SHP77 (cell line): ENCODE results near the gene SCGB3A1.

Source experiments
- DNase-seq, 2 experiments: peaks; one replicate each; lab custom pipeline; 2025; lab: John Stamatoyannopoulos, UW

The SCGB3A1 gene, protein sequence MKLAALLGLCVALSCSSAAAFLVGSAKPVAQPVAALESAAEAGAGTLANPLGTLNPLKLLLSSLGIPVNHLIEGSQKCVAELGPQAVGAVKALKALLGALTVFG

DNA sequence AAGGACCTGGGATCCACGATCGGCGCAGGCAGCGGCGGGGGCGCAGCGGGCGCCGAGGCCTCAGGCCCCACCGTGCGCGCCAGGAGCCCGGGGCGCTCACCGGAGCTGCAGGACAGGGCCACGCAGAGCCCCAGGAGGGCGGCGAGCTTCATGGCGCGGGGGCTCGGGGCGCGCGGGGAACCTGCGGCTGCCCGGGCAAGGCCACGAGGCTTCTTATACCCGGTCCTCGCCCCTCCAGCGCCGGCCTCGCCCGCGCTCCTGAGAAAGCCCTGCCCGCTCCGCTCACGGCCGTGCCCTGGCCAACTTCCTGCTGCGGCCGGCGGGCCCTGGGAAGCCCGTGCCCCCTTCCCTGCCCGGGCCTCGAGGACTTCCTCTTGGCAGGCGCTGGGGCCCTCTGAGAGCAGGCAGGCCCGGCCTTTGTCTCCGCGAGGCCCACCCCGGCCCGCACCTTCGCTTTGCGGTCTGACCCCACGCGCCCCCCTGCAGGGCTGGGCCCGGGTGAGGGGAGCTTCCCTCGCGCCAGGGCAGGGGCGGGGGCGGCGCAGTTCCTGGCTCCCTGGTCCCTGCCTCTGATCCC is at the start of gene SCGB3A1:
SCGB3A1 (minus strand) TSS at position 189 of the 577 bp plus-strand sequence; CDS start at position 152, 37 bp downstream.
- no peak for DNase-seq

DNA sequence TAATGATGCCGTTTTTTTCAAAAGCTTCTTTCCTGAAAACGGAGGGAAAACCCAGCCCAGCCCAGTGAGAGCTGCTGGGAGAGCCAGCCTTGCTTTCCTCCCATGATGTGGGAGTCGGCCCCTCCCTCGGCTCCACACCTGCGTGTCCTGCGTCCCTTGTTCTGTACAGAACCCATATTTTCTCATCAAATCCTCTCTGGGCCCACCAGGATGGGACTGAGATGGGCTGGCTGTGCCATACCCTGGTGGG is 49.2 kb upstream of the SCGB3A1 start:
- no peak for DNase-seq

DNA sequence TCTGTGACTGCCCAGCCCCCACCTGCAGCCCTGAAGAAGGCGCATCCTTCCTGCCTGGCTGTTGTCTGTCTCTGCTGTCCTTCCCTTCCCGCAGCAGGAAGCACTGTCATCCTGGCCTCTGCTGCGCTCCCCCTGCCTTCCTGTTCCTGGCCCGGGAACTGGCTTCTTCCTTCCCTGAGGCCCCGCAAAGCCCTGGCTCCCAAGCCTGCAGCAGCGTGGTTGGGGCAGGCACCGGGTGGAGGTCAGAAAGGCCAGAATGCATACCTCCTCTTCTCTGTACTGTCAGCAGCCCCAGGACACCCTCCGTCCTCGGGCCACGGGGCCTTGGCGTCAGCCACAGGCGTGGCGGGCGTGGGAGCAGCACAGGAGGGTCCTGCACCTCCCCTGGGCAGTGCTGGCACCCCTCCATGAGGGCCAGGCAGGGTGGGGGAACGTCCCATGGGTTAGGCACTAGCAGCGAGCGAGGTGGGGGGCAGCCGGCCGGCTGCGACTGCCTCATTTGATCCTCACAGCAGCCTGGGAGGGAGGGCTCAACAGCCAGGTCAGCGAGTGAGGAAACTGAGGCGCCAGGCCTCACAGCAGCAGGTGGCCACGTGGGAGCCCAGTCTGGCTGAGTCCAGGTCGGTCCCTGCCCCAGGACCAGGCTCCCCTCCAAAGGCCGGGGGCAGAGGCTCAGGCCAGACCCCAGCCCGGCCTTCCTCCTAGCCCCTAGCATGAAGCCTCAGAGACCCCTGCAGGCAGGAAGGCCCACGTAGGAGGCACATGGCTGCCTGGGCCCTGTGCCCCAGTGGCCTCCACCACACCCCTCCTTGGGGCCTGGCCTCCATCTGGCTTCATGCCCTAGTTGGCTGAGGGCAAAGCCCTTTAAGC is 48.7 kb upstream of the SCGB3A1 start:
- no peak for DNase-seq

DNA sequence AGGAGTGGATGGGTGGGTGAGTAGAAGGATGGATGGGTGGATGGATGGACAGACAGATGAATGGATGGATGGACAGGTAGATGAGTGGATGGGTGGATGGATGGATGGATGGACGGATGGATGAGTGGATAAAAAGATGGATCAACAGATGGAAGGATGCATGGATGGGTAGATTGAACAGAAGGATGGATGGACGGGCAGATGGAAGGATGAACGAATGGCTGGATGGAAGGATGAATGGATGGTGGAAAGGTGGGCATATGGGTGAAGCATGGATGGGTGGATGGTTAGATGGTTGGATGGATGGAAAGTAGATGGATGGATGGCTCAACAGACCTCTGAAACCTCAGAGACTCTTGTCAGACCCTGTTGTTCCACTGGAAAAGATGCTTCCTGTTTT is 48.0 kb upstream of the SCGB3A1 start:
- DNase-seq = no peak

DNA sequence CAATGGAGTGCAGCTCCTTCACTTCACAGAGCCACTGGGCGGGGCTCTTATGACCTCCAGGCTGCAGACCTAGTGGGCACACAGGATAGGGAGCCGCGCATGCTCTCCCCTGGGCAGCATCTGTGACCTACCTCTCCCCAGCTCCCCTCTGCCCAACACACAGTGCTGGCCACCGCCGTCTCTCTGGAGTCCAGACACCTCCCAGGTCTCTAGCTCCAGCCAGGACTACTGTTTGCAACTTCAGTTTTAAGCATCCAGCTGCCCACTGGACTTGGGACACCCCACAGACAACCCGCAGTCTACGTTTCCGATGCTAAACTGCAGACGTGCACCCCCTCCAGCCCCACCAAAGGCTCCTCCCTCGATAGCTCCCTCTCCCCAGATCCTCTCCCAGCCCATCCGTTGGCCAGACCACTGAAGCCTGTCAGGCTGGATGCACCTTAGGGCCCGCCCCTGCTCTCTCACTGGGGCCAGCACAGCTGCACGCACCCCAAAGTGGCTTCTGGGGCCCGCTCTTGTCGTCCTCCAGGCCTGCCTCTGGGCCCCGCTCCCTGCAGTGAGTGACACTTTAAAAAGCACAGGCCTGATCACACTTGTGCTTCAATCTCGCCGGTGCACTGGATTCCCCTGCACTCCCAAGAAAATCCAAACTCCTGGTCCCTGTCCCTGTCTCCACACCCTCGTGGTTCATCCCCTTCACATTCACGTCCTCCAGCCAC is 46.8 kb upstream of the SCGB3A1 start:
- no peak for DNase-seq

DNA sequence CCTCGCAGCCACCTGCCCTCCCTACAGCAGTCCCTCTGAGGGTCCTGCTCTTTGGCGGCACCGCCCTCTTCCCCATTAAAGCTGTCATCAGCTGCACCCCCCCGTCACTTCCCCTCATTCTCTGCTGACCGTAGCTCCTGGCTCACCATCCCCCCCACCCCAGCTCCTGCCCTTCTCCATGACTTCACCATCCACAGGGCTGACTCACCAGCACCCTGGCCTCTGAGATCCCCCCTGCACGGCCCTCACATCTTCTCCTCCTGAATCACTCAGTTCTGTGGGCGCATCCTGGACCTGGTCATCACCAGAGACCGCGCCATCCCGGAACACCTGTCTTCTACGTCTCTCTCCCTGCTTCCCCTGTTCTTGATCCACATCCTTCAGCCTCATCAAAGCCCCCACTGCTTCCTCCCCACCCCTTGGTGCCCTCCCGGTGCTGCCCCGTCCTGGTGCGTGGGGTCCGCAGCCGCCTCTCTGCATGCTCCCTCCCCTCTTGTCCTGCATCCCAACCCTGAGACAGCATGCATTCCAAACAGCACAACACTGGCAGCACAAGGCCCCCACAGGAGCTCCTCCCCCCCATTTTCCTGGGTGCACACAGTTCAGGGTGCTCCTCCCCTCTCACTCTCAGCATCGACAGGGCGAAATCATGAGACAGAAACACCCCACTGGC is 45.2 kb upstream of the SCGB3A1 start:
- no peak for DNase-seq

DNA sequence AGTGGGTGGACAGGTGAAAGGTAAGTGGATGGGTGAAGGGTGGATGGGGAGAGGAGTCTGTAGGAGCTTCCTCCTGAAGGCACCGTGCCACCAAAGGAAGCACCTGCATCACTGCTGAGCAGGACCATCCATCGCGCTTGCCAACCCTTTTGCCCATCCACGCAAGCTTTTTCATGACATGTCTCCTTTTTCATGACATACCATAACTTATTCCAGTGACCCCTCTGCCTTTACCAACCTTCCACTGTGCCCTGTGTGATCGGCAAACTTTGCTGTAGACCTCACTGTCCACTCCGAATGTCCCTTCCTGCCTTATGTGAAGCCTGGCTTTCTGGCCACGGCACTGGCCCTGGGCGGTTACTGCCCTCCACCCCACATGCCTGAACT is 44.7 kb upstream of the SCGB3A1 start:
- DNase-seq = no peak

DNA sequence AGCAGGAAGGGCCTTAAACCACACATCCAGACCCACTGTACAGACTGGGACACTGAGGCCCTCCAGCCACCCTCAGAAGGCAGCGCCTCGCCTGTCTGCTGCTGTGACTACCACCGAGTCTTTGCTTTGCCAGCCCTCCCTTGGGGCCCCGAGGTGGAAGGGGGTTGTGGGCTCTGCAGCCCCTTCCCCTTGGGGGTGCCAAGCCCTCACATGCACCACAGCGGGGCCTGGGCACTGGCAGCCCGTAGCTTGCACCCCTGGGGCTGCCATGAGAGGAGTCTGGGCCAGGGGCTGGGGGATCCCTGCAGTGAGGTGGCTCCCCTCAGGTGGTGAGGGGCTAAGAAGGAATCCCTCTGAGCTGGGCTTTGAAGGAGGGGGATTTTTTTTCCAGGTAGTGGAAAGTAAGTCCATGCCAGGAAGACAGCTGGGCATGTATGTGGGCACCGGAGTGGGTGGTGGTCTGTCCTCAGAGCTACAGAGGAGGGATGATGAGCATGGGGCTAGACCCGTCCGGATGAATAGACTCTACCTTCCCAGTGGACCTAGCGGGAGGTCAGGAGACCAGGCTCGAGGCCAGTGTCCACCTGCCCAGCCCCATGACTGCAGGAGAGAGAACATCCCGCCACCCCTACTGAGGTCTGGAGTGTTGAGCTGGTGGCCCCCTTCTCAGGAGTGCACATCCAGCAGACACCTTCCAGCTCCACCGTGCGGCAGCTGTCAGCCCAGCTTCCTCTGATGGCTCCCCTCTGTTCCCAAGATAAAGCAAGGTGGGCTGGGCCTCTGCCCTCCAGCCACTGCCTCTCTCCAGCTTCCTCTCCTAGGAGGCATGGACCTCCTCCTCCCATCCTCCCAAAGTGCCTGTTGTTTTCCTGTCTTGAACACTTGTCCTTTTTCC is 42.2 kb upstream of the SCGB3A1 start:
- no peak for DNase-seq

DNA sequence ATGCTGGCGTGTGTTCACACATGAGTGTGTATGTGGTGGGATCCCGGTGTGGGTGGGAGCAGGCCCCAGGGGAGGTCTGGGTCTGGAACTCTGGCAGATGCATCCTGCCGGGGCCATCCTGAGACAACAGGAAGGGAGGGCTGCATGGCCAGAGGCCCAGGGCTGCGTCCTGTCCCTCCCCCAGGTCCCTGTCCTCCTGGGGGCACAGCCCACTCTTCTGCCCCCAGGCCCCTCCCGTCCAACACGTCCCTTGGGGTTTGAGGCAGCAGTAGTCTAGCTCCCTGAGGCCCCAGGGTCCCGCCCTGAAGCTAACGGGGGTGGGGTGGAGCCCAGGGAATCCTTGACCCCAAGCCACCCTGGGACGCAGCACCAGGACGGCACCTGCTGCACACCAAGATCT is 41.5 kb upstream of the SCGB3A1 start:
- no peak for DNase-seq

DNA sequence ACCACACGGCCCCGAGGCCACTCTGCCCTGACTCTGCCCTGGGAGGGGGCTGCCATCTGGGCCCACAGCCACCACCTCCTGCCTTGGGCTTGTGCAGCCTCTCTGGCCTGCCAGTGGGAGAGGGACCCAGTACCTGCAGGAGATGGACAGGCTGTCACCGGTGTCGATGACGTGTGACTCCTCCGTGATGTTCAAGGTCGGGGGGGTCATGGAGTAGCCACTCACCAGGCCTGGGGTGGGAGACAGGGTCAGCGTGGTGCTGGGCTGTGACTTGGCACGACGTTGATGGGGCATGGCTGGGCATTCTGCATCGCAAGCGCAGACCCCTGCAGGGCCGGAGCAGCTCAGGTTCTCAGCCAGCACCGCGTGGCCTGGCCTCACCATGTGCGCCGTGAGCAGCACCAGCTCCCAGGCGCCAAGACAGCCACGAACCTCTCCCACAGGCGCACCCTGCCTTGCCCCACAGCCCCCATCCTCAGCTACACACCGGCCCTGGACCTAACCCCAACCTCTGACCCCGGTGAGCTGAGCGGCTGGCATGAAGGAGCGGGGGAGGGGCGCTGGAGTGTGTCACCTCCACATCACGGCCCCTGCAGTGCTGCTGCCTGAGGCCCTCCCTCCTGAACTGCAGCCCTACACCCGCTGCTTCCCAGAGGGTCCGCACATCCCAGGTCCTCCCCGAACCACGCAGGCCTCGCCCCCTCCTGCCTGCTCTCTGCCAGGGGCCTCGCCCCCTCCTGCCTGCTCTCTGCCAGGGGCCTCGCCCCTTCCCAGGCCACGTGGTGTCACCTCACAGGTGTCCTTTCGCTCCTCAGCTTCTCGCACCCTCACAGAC is 40.5 kb upstream of the SCGB3A1 start:
- no peak for DNase-seq

DNA sequence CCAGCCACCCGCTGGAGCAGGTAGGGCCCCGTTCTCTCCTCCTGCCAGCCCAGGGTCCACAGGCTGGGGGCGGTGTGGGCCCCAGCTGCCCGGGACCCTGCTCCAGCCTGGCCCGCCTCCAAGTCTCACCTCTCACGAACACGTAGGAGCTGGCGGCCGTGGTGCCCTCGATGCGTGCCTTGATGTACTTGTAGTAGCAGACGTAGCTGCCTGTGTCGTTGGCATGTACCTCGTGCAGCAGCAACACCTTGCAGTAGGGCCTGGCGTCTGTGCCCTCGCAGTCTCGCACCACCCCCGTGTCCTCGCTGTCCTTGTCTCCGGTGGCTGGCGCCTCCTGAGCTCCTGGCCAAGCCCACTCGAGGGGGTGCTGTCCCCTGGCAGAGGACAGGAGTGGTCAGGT is 39.1 kb upstream of the SCGB3A1 start:
- no peak for DNase-seq

DNA sequence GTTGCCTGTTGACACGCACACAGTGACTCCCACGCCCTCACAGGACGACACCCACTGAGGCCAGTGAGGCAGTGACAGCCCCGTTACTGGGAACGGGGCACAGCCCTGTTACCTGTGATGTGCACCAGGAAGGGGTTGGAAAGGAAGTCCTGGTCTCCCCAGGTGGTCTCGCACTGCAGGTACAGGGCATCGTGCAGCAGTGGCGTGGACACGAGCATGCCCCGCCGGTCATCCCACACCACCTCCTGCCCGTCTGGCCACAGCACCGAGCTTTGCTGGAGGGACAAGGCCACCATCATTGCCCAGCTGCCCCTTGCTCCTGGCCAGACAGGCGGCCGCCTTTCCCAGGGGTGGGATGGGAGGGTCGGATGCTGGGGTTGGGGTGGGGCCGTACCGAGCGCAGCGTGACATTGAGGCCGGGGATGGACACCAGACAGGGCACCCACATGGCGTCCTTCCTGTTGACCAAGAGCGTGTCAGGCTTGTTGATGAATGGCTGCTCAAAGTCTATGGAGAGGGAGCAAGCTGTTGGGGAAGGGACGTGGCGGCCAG is 38.6 kb upstream of the SCGB3A1 start:
- no peak for DNase-seq

DNA sequence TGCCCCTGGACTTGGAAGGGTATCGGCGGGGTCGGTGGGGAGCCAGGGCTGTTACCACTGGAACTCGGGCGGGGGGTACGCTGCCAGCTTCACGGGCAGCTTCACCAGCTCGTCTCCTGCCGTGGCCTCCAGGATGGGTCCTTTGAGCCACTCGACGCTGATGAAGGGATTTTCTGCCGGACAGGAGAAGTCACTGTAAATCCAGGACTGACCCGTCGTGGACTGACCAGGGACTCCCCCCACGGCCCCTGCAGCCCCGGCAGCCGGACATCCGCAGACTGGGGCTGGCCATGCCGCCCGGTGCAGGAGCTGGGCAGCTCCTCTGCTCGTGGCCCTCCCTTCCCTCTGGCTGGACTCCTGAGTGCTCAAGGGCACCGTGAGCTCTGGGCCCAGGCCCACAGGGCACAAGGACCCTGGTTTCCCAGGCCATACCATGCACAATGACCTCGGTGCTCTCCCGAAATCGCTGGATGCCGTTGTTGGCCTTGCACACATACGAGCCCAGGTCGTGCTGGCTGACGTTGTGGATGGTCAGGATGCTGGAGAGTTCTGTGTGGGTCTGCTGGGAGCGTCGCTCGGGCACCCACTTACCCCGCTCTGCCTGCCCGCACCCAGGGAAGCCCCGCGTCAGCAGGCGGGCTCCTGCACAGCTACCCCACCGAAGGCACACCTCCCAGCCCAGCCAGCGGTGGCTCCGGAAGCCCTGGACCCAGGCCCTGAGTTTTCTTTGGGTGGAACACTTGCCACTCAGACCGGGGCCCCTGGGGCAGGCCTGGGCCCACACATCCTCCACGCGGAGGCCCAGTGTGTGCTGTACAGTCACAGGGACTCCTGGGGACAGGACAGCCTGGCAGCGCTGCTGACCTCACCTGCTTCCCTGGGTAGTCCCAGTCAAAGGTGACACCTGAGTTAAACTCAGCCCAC is 37.8 kb upstream of the SCGB3A1 start:
- DNase-seq = no peak

DNA sequence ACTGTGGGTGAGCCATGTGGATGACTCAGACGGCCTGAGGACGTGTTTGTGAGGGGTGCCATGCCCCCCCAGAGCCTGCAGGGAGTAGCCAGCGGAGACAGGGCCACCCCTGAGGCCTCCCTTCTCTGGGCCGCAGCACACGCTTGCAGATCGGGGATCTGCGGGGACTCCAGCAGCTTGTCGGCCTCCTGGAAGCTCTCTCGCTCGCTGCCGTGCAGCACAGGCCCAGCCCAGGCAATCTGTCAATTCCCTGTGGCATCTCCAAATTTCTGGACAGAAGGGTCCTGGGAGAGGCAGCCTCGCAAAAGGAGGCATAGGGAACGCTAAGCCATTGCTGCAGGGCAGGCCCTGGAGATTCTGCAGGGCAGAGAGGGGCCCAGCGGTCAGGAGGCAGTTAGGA is 36.9 kb upstream of the SCGB3A1 start:
- no peak for DNase-seq

DNA sequence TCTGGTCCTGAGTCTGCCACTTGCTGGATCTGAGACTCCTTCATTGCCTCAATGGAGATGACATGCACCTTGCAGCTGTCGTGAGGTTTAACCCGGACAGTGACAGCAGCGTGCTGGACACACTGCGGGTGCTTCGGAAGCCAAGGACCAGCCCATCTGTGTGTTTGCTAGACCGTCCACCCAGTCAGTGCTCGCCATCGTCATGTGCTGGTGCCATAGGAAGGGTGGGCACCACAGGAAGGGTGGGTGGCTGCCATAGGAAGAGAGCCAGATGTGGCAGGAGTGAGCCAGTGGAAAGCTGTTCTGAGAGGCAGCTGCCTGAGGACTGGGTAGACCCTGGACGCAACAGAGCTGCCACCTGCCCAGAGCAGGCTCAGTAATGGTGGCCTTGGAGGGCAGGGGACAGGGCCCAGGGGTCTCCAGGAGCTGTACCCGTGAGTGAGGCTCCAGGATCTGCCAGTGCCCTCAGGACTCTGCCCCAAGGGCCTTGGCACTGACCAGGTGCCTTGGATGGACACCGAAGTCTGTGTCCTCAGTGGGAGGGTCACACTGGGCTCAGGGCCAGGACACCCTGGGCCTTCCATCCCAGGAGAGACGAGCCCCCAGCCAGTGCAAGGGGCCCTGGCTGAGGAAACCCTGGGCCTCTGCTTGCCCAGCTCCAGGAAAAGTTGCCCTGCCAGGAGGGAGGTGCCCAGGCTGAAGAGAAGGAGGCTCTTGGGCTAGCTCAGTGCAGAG is 36.3 kb upstream of the SCGB3A1 start:
- no peak for DNase-seq

DNA sequence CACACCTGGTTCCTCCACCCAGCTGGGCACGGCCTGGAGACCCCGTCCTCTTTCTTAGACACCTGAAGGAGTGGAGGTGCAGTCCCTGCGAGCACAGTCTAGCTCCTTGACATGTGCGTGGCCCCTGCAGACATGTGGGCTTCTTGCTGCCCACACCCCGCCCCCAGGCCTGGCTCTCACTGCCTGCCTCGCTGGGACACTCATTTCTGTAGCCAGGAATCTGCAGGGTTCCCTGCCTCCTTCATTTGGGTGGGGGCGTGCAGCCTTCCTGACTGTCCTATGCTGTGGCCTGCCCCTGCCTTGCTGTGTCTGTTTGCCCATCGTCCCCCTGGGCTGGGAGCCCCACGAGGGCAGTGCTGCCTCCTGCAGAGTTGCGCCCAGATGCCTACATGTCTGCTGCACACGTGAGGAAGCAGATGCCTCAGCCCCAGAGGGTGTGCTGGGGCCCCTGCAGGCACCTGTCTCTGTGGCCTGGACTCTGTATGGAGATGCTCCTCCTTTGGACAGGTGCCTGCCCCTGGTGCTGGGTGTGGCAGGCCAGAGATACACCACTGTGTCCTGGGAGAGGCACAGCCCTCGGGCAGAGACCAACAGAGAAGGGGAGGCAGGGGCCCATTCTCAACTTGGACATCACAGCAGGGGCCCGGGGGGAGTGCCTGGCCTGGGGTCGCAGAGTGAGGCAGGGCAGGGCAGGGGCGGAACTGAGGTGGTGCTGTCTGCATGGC is 35.5 kb upstream of the SCGB3A1 start:
- DNase-seq = no peak

DNA sequence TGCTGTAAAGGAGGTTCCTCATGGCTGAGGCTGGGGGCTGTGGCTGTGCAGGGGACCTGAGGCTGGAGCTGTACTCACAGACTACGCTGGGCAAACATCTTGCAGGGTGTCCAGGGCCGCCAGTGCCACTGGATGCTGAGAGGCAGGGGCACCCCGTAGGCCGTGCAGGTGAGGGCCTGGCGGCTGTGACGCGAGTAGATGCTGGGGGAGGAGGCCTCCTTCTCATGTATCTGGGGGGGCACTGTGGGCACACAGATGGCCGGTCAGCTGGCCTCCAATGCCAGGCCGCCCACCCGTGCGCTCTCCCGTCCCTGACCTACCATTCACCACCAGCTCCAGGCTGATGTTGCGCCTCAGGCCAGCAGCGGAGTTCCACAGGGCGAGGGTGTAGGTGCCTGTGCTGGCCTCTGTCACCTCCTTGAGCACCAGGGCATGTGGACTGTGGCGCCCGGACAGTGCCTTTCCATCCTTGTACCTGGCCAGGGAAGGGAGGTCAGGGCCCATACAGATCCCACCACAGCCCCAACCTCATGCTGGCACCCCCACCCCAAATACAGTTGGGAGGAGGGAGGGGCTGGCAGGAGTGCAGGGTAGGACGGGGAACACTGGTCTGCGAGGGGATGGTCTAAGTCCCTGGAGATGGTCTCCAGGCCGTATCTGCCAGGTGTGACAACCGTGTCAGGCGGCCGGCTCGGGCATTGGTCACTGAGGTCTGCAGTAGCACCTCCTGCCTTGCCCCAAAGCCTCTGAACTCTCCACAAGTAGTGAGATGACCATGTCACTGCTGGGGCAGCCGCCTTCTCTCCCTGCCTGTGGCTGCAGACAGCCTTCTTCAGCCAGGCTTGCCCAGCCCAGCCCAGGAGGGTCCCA is 34.7 kb upstream of the SCGB3A1 start:
- no peak for DNase-seq
